Tibial nerve (tissue), 4 donors: ENCODE results near the gene RBM47. TPM values are rescaled to one million over a fixed set of nuclear protein-coding genes. Genes with fewer than 3 reads are reported as not detected.

Experiments used
- DNase-seq, 2 donors: peaks; one replicate each; pipeline ENCODE4 v3.0.0-alpha.2; 2019; ENCODE audit warnings: low spot score in 2 of 2
- H3K27ac ChIP-seq, 4 donors: fragments of 200-600 bp; sonication (generic) in 3 of 4; one replicate each; pipeline ENCODE4 v1.5.1; 2017 to 2019; ENCODE audit warnings: mild to moderate bottlenecking in 1 of 4
- H3K27me3 ChIP-seq, 2 donors: fragments of 200-600 bp; sonication (generic) in 1 of 2; one replicate each; pipeline versions ENCODE4 v1.5.1 to v1.6.0; 2017 to 2019
- H3K36me3 ChIP-seq, 3 donors: fragments of 200-600 bp; sonication (generic); one replicate each; pipeline ENCODE4 v1.5.1; 2018 to 2019
- H3K4me1 ChIP-seq, 4 donors: fragments of 200-600 bp; sonication (generic) in 3 of 4; one replicate each; pipeline ENCODE4 v1.5.1; 2017 to 2019
- H3K4me3 ChIP-seq, 4 donors: fragments of 200-600 bp; sonication (generic) in 3 of 4; one replicate each; pipeline ENCODE4 v1.5.1; 2017 to 2019; ENCODE audit warnings: mild to moderate bottlenecking in 1 of 4, moderate library complexity in 1 of 4
- H3K9me3 ChIP-seq, 4 donors: fragments of 200-600 bp; sonication (generic) in 3 of 4; one replicate each; pipeline ENCODE4 v1.5.1; 2017 to 2019
- EP300 ChIP-seq, 2 donors: sonication (generic); formaldehyde crosslinking; IDR thresholded peaks; one replicate each; pipeline ENCODE4 v1.6.1; 2017; ENCODE audit warnings: antibody characterized with exemption in 2 of 2, mild to moderate bottlenecking in 1 of 2
- POLR2A ChIP-seq, 2 donors: fragments of 450-650 bp; IDR thresholded peaks; one replicate each; pipeline ENCODE4 v1.6.1; 2017; ENCODE audit warnings: antibody characterized with exemption in 2 of 2, mild to moderate bottlenecking in 2 of 2, moderate library complexity in 2 of 2
- WGBS, 2 donors: methylation state at CpG; one replicate each; pipeline ENCODE4 v1.1.5; 2018; 5-methylcytosine and 5-hydroxymethylcytosine counted together
- total RNA-seq, 4 donors: library from RNA; depleted of rRNA; stranded (reverse); fragments of >200 nt; gene quantifications; one replicate each; pipeline ENCODE4 v1.1.0, GENCODE V29; 2016
- TF ChIP-seq, protein P1 (sequence below), 5 experiments: fragments of 200-600 bp in 3 of 5; fragments of 450-650 bp in 2 of 5; sonication (generic) in 3 of 5; IDR thresholded peaks; one replicate each; pipeline ENCODE4 v1.5.1; 2016 to 2019; ENCODE audit warnings: antibody characterized with exemption in 5 of 5, mild to moderate bottlenecking in 3 of 5, moderate library complexity in 2 of 5

RBM47 gene
- total RNA-seq, 4 donors from 2014 or later = 22.8 to 93.9 (median 41.0) TPM

DNA sequence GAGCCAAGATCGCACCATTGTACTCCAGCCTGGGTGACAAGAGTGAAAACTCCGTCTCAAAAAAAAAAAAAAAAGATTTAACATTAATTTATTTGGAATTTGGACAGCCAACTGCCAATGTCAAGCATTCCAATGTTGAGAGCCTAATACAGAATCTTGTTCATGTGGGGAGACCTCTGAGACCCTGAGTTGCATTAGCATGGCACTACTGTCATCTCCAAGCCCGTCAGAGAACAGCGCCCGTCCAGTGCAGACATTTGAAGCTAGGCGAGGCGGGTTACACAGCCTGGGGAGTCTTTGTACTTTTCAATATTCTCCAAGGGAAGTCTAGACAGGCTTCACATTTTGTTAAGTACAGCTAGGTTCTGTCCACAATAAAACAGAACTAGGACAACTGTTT is 167.8 kb downstream of the RBM47 start:
- Histone ChIP-seq H3K9me3 (no peaks in the 10 kb centered on the region), H3K27ac (no peak overlapping the region), H3K27me3 (no peaks in the 10 kb centered on the region), H3K4me1 (no peaks in the 10 kb centered on the region), H3K4me3 (no peak overlapping the region), H3K36me3 (no peaks in the 10 kb centered on the region)
- DNase-seq = no peak
- WGBS, 2 donors = 84 to 85% methylated on average over 7 of the region's 7 CpGs
- TF ChIP-seq POLR2A (IDR thresholded peaks at IDR 0.05) (no peak), EP300 (IDR thresholded peaks at IDR 0.05) (no peak)
- TF ChIP-seq, protein P1, sequence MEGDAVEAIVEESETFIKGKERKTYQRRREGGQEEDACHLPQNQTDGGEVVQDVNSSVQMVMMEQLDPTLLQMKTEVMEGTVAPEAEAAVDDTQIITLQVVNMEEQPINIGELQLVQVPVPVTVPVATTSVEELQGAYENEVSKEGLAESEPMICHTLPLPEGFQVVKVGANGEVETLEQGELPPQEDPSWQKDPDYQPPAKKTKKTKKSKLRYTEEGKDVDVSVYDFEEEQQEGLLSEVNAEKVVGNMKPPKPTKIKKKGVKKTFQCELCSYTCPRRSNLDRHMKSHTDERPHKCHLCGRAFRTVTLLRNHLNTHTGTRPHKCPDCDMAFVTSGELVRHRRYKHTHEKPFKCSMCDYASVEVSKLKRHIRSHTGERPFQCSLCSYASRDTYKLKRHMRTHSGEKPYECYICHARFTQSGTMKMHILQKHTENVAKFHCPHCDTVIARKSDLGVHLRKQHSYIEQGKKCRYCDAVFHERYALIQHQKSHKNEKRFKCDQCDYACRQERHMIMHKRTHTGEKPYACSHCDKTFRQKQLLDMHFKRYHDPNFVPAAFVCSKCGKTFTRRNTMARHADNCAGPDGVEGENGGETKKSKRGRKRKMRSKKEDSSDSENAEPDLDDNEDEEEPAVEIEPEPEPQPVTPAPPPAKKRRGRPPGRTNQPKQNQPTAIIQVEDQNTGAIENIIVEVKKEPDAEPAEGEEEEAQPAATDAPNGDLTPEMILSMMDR (IDR thresholded peaks at IDR 0.05) = no peak

DNA sequence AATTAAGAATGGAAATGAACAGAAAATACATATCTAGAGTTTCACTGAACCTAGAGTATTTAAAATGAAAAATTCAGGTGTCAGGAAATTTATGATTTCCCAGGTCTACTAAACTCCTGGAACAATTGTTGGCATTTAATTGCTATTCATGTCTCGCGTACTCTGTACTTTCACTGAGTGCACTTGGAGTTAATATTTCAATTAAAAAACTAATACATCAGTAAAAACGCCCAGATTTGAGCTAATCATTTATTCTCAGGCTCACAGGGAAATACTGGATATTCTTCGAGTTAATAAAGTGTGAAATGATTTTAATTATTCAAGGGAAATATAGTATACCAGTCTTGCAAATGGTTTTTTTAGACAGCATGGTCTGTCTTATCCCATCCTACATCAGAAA is 168.6 kb downstream of the RBM47 start:
- TF ChIP-seq POLR2A (IDR thresholded peaks at IDR 0.05) (no peak), EP300 (IDR thresholded peaks at IDR 0.05) (no peak)
- TF ChIP-seq, protein P1 (IDR thresholded peaks at IDR 0.05) = no peak
- Histone ChIP-seq H3K36me3 (no peaks in the 10 kb centered on the region), H3K9me3 (no peaks in the 10 kb centered on the region), H3K27ac (no peak overlapping the region), H3K27me3 (no peaks in the 10 kb centered on the region), H3K4me1 (no peaks in the 10 kb centered on the region), H3K4me3 (no peak overlapping the region)
- no peak for DNase-seq
- 86 to 88% methylated on average over 4 of the region's 4 CpGs for WGBS, 2 donors

DNA sequence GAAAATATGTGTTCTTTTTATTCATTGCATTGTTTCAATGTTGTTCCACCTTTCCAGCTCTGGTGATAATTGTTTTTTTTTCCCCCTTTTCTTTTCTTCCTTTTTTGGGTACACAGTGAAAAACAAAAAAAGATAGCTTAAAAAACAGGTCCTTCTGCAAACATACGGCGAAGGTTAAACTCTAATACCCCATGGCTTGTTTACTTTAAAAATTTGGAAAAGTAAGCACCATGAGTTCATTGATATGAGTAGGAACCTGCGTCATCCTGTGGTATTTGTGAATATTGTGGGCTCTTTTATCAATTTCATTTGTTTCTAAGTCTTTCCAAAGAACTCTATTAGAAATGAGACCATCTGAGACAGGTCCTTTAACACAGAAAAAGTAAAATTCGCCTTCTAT is 171.0 kb downstream of the RBM47 start:
- no peak for DNase-seq
- TF ChIP-seq EP300 (IDR thresholded peaks at IDR 0.05) (no peak), POLR2A (IDR thresholded peaks at IDR 0.05) (no peak)
- TF ChIP-seq, protein P1 (IDR thresholded peaks at IDR 0.05) = no peak
- no peaks in the 10 kb centered on the region for H3K36me3 ChIP-seq
- no peaks in the 10 kb centered on the region for H3K9me3 ChIP-seq
- WGBS, 2 donors = 84 to 86% methylated on average over 4 of the region's 4 CpGs
- no peaks in the 10 kb centered on the region for H3K27me3 ChIP-seq
- H3K4me1 ChIP-seq = no peaks in the 10 kb centered on the region
- H3K4me3 ChIP-seq = no peak overlapping the region
- no peak overlapping the region for H3K27ac ChIP-seq

DNA sequence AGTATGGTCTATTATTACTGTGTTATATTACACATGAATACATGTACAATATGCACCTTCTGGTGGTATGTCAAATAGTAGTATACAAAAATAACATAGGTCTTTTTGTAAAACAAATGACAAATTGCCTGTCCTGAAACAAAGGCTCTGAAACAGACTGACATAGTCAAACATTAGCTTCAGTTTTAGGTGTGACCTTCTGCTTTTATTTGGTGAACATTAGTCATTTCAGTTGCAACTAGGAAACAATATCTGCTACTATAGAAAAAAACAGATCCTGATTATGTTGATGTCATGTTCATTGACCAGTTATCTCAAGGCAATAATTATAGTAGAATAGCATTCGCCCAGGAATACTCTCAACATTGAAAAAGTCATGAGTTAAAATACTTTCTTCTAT is 171.6 kb downstream of the RBM47 start:
- Histone ChIP-seq H3K36me3 (no peaks in the 10 kb centered on the region), H3K9me3 (no peaks in the 10 kb centered on the region), H3K27me3 (no peaks in the 10 kb centered on the region), H3K4me3 (no peak overlapping the region), H3K27ac (no peak overlapping the region), H3K4me1 (no peaks in the 10 kb centered on the region)
- WGBS, 2 donors = 71 to 76% methylated on average over 1 of the region's 1 CpG
- no peak for TF ChIP-seq POLR2A (IDR thresholded peaks at IDR 0.05)
- TF ChIP-seq EP300 (IDR thresholded peaks at IDR 0.05) = no peak
- TF ChIP-seq, protein P1 (IDR thresholded peaks at IDR 0.05) = no peak
- no peak for DNase-seq

DNA sequence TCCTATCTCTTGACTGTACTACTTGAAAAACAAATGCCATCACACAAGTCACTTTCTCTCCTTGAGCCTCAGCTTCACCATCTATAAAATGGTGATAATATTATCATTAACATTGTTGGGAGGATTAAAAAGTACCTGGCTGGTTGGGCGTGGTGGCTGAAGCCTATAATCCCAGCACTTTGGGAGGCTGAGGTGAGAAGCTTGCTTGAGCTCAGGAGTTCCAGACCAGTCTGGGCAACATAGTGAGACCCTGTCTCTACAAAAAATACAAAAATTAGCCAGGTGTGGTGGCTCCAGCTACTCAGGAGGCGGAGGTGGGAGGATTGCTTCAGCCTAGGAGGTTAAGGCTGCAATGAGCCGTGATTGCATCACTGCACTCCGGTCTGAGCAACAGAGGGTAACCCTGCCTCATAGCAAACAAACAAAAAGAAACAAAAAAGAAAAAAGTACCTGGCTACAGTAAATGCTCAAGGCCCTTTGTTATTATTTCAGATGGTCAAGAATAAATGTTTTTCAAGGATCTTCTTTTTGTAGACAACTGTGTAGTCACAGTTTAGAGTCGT is 174.2 kb downstream of the RBM47 start:
- DNase-seq = no peak
- H3K9me3 ChIP-seq = no peaks in the 10 kb centered on the region
- TF ChIP-seq, protein P1 (IDR thresholded peaks at IDR 0.05) = no peak
- TF ChIP-seq EP300 (IDR thresholded peaks at IDR 0.05) = no peak
- no peak for TF ChIP-seq POLR2A (IDR thresholded peaks at IDR 0.05)
- no peaks in the 10 kb centered on the region for H3K27me3 ChIP-seq
- H3K36me3 ChIP-seq = no peaks in the 10 kb centered on the region
- 92 to 95% methylated on average over 5 of the region's 5 CpGs for WGBS, 2 donors
- H3K4me3 ChIP-seq = no peak overlapping the region
- no peak overlapping the region for H3K27ac ChIP-seq
- H3K4me1 ChIP-seq = no peaks in the 10 kb centered on the region
